ENCODE data around the gene ABL1.

ABL1 gene

DNA sequence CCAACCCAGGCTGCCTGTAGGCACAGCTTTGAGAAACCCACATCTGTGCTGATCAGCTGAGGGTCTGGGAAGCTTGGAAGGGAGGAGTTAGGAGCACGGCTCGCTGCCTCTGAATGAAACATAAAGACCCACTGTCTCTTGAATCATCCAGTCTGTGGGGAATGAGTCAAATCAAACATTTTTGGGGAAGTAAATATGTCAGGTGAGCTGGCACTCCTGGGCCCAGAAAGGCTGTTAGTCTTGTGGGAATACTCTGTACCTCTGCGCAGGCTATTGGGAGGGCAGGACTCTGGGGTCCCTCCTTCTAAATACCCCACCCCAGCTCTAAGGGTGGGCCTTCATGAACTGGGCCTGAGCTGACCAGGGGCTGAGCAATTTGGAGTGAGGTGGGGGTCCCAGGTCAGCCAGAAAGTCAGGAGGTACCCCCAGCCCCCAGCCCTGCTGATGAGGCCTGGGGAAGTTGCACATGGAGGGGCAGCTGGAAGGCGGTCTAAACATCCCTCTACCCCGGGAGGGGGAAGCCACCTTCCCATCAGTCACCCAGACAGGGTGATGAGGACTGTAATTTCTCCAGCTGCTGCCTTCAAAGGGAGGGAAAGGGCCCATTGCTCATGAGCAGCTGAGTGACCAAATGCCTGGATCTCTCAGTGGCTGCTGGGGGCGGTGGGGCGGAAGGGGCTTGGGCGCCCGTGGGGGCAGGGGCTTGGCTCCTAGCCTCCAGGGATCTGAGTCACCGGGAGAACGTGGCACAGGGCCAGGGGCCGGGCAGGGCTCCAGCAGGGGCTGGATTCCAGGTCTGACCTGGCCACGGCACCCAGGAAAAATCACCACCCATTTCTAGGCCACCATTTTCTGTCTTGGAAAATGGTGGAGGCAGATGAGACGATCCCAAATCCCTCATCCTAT is 93.2 kb downstream of the ABL1 start:
- no peaks in the 10 kb centered on the region for H3K36me3 ChIP-seq (ENCODE audit: insufficient read depth, low read length)
- ATAC-seq (ENCODE audit: insufficient read depth, low read depth) (no peak), DNase-seq (no peak)
- no peaks in the 10 kb centered on the region for H3K9me3 ChIP-seq (ENCODE audit: insufficient read depth, low read length, severe bottlenecking)
- H3K79me2 ChIP-seq (ENCODE audit: insufficient read depth, low read length) = no peaks in the 10 kb centered on the region
- H3K9ac ChIP-seq (ENCODE audit: low read depth, low read length) = no peak overlapping the region
- no peak overlapping the region for H2AFZ ChIP-seq (ENCODE audit: low read depth, low read length)
- no peak overlapping the region for H3K4me2 ChIP-seq (ENCODE audit: insufficient read depth, low read length)
- H3K4me3 ChIP-seq (ENCODE audit: low read depth in 1 of 2, low read length in 2 of 2) = no peak overlapping the region
- H4K20me1 ChIP-seq (ENCODE audit: insufficient read depth, low read length) = no peaks in the 10 kb centered on the region
- H3K27me3 ChIP-seq (ENCODE audit: insufficient read depth, low read length, poor library complexity) = peaks cover 2% of the 10 kb centered on the region
- H3K27ac ChIP-seq (ENCODE audit: low read length) = no peak overlapping the region
- no peaks in the 10 kb centered on the region for H3K4me1 ChIP-seq (ENCODE audit: insufficient read depth, low read length)
- no peak for TF ChIP-seq EZH2 (IDR thresholded peaks at IDR 0.05; ENCODE audit: borderline replicate concordance, low read depth, low read length, severe bottlenecking)
- TF ChIP-seq, protein P1, sequence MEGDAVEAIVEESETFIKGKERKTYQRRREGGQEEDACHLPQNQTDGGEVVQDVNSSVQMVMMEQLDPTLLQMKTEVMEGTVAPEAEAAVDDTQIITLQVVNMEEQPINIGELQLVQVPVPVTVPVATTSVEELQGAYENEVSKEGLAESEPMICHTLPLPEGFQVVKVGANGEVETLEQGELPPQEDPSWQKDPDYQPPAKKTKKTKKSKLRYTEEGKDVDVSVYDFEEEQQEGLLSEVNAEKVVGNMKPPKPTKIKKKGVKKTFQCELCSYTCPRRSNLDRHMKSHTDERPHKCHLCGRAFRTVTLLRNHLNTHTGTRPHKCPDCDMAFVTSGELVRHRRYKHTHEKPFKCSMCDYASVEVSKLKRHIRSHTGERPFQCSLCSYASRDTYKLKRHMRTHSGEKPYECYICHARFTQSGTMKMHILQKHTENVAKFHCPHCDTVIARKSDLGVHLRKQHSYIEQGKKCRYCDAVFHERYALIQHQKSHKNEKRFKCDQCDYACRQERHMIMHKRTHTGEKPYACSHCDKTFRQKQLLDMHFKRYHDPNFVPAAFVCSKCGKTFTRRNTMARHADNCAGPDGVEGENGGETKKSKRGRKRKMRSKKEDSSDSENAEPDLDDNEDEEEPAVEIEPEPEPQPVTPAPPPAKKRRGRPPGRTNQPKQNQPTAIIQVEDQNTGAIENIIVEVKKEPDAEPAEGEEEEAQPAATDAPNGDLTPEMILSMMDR (IDR thresholded peaks at IDR 0.05; ENCODE audit: borderline replicate concordance, extremely low read depth, low read length, poor library complexity, severe bottlenecking) = no peak

DNA sequence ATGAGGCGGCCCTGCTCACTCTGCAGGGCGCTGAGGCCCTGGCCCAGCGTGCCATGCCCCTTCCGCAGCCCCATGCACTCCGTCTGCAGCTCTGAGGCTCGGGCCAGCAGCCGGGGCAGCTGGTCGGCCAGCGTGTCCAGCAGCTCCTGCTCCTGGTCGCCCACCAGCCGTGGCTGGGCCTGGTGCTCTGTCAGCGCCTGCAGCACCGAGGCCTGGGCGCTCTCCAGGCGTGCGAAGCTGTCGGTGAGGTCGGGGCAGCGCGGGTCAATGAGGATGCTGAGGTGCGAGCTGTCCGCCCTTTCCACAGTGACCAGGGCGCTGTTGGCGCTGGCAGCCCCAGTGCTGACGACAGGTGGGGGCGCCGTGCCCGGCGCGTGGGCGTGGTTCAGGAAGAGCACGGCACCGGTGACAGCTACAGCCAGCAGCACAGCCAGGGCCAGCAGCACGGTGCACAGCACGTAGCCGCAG is 94.6 kb downstream of the ABL1 start:
- Histone ChIP-seq H3K4me2 (ENCODE audit: insufficient read depth, low read length) (no peak overlapping the region), H4K20me1 (ENCODE audit: insufficient read depth, low read length) (no peaks in the 10 kb centered on the region)

DNA sequence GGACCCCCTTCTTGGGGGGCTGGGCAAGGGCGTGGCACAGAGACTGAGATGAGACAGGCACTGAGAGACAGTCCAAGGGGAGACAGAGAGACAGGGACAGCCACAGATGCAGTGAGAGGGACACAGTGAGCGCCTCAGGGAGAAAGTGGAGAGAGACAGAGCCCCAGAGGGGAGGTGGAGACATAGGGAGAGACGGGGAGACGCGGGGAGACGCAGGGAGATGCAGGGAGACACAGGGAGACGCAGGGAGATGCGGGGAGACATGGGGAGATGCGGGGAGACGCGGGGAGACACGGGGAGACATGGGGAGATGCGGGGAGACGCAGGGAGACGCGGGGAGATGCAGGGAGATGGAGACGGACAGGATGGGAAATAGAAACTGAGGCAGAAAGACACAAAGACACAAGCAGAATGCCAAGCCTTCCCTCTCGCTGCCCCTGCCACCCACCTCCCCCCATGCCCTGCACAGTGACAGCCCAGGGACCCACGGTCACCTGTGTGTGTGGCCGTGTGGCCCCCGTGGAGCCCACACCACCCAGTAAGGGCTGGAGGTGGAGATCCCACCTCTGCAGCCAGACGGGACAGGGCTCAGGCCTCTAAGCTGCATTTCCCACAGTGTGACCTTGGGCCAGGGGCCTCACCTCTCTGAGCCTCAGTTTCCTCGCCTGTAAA is 95.2 kb downstream of the ABL1 start:
- no peaks in the 10 kb centered on the region for H3K36me3 ChIP-seq (ENCODE audit: insufficient read depth, low read length)
- H3K4me2 ChIP-seq (ENCODE audit: insufficient read depth, low read length) = no peak overlapping the region
- H4K20me1 ChIP-seq (ENCODE audit: insufficient read depth, low read length) = no peaks in the 10 kb centered on the region
- DNase-seq = no peak
- no peak for ATAC-seq (ENCODE audit: insufficient read depth, low read depth)
- no peaks in the 10 kb centered on the region for H3K79me2 ChIP-seq (ENCODE audit: insufficient read depth, low read length)
- H3K9me3 ChIP-seq (ENCODE audit: insufficient read depth, low read length, severe bottlenecking) = no peaks in the 10 kb centered on the region
- no peak overlapping the region for H2AFZ ChIP-seq (ENCODE audit: low read depth, low read length)
- H3K4me3 ChIP-seq (ENCODE audit: low read depth in 1 of 2, low read length in 2 of 2) = no peak overlapping the region
- no peak overlapping the region for H3K27ac ChIP-seq (ENCODE audit: low read length)
- TF ChIP-seq, protein P1 (IDR thresholded peaks at IDR 0.05; ENCODE audit: borderline replicate concordance, extremely low read depth, low read length, poor library complexity, severe bottlenecking) = no peak
- TF ChIP-seq EZH2 (IDR thresholded peaks at IDR 0.05; ENCODE audit: borderline replicate concordance, low read depth, low read length, severe bottlenecking) = no peak
- no peak overlapping the region for H3K9ac ChIP-seq (ENCODE audit: low read depth, low read length)
- H3K27me3 ChIP-seq (ENCODE audit: insufficient read depth, low read length, poor library complexity) = peaks cover 2% of the 10 kb centered on the region
- no peaks in the 10 kb centered on the region for H3K4me1 ChIP-seq (ENCODE audit: insufficient read depth, low read length)

More for the DNA sequence above, 94.6 kb downstream of the ABL1 start:
- no peak overlapping the region for H2AFZ ChIP-seq (ENCODE audit: low read depth, low read length)
- no peak for TF ChIP-seq EZH2 (IDR thresholded peaks at IDR 0.05; ENCODE audit: borderline replicate concordance, low read depth, low read length, severe bottlenecking)
- no peak overlapping the region for H3K4me3 ChIP-seq (ENCODE audit: low read depth in 1 of 2, low read length in 2 of 2)
- H3K36me3 ChIP-seq (ENCODE audit: insufficient read depth, low read length) = no peaks in the 10 kb centered on the region
- no peaks in the 10 kb centered on the region for H3K4me1 ChIP-seq (ENCODE audit: insufficient read depth, low read length)
- DNase-seq (no peak), ATAC-seq (ENCODE audit: insufficient read depth, low read depth) (no peak)
- H3K79me2 ChIP-seq (ENCODE audit: insufficient read depth, low read length) = no peaks in the 10 kb centered on the region
- no peak overlapping the region for H3K9ac ChIP-seq (ENCODE audit: low read depth, low read length)
- peaks cover 2% of the 10 kb centered on the region for H3K27me3 ChIP-seq (ENCODE audit: insufficient read depth, low read length, poor library complexity)
- no peaks in the 10 kb centered on the region for H3K9me3 ChIP-seq (ENCODE audit: insufficient read depth, low read length, severe bottlenecking)
- H3K27ac ChIP-seq (ENCODE audit: low read length) = no peak overlapping the region
